Activated naive CD4-positive, alpha-beta T cell treated with anti-CD3 and anti-CD28 coated beads for 36 hours (primary cell): ENCODE data around the gene ANKRD44. TPM values are rescaled to one million over a fixed set of nuclear protein-coding genes. Genes with fewer than 3 reads are reported as not detected.

Source experiments
- CTCF ChIA-PET: fragments of 350-600 bp; sonication (Branson Sonifier 250); formaldehyde crosslinking; loops from one replicate; lab custom pipeline; 2021; ENCODE audit warnings: antibody characterized with exemption; lab: Charles Lee
- DNase-seq: peaks from one replicate; pipeline ENCODE4 v3.0.0-alpha.2; 2020
- H3K27ac Mint-ChIP-seq: one replicate; pipeline ENCODE4 v1.8.0; 2021; ENCODE audit warnings: mild to moderate bottlenecking, mixed read lengths
- H3K27me3 Mint-ChIP-seq: one replicate; pipeline ENCODE4 v1.8.0; 2021; ENCODE audit warnings: low read depth, mixed read lengths
- H3K36me3 Mint-ChIP-seq: one replicate; pipeline ENCODE4 v1.8.0; 2021; ENCODE audit warnings: low read depth, mixed read lengths
- H3K4me1 Mint-ChIP-seq: one replicate; pipeline ENCODE4 v1.8.0; 2021; ENCODE audit warnings: low read depth, mixed read lengths
- H3K4me3 Mint-ChIP-seq: one replicate; pipeline ENCODE4 v1.8.0; 2021; ENCODE audit warnings: mild to moderate bottlenecking, moderate library complexity, mixed read lengths
- H3K9me3 Mint-ChIP-seq: one replicate; pipeline ENCODE4 v1.8.0; 2021; ENCODE audit warnings: mixed read lengths
- intact Hi-C: fragments of 100-400 bp; cut with micrococcal nuclease; formaldehyde crosslinking; loops from one replicate; pipeline ENCODE4 v1.15.1; 2023
- total RNA-seq, 2 experiments: library from RNA; stranded (reverse); gene quantifications; one replicate each; pipeline ENCODE4 v1.2.3, GENCODE V29; 2021

The ANKRD44 gene
- total RNA-seq, 2 experiments from 2014 or later = 87.8 to 101 TPM

- H3K36me3 Mint-ChIP-seq = peaks cover 4% of the 10 kb centered on the region
- H3K4me3 Mint-ChIP-seq = peak overlapping the region; percentile 57
- CTCF ChIA-PET = interaction anchor here (0.5 to 7.0 kb wide), 13 partner anchors 14 to 151 kb away, joined by 3 to 34 read pairs (median 5); no protein-coding TSS in a partner anchor
- intact Hi-C loops = loop anchor here (1.0 to 10.0 kb wide), 7 partner anchors 20 to 1678 kb away; no protein-coding TSS in a partner anchor
- H3K4me1 Mint-ChIP-seq = peaks cover 99% of the 10 kb centered on the region
- H3K27me3 Mint-ChIP-seq = no peaks in the 10 kb centered on the region
- peak; percentile 38 for DNase-seq
- H3K9me3 Mint-ChIP-seq = no peaks in the 10 kb centered on the region
- peak overlapping the region; percentile 97 for H3K27ac Mint-ChIP-seq
Observed at GRCh38 chr2:197212344-197213262, 98.0 kb downstream of the ANKRD44 start.

GRCh38 chr2:197211881-197212342 lies 98.7 kb downstream of the ANKRD44 start:
- CTCF ChIA-PET = interaction anchor here (0.7 to 7.0 kb wide), 5 partner anchors 14 to 41 kb away, joined by 3 to 34 read pairs (median 3); no protein-coding TSS in a partner anchor
- intact Hi-C loops = loop anchor here (1.0 to 10.0 kb wide), 6 partner anchors 43 to 1677 kb away; no protein-coding TSS in a partner anchor
- Mint-ChIP-seq H3K4me3 (peak overlapping the region; percentile 57), H3K27ac (peak overlapping the region; percentile 97), H3K4me1 (peaks cover 99% of the 10 kb centered on the region), H3K27me3 (no peaks in the 10 kb centered on the region), H3K36me3 (peaks cover 6% of the 10 kb centered on the region), H3K9me3 (no peaks in the 10 kb centered on the region)
- DNase-seq = peak; percentile 70

GRCh38 chr2:197210430-197210829 lies 100.2 kb downstream of the ANKRD44 start:
- H3K4me3 Mint-ChIP-seq = peak overlapping the region; percentile 46
- DNase-seq = no peak
- CTCF ChIA-PET = interaction anchor here (0.5 to 7.0 kb wide), 4 partner anchors 12 to 170 kb away, joined by 4 to 34 read pairs (median 5); no protein-coding TSS in a partner anchor
- peaks cover 99% of the 10 kb centered on the region for H3K4me1 Mint-ChIP-seq
- no peaks in the 10 kb centered on the region for H3K27me3 Mint-ChIP-seq
- H3K9me3 Mint-ChIP-seq = no peaks in the 10 kb centered on the region
- H3K36me3 Mint-ChIP-seq = peaks cover 9% of the 10 kb centered on the region
- intact Hi-C loops = loop anchor here (5.0 to 10.0 kb wide), 4 partner anchors 946 to 1676 kb away; no protein-coding TSS in a partner anchor
- peak overlapping the region; percentile 97 for H3K27ac Mint-ChIP-seq

- no peaks in the 10 kb centered on the region for H3K27me3 Mint-ChIP-seq
- intact Hi-C loops = loop anchor here (1.0 to 10.0 kb wide), 9 partner anchors 11 to 1675 kb away; no protein-coding TSS in a partner anchor
- no peaks in the 10 kb centered on the region for H3K9me3 Mint-ChIP-seq
- H3K36me3 Mint-ChIP-seq = peaks cover 9% of the 10 kb centered on the region
- H3K27ac Mint-ChIP-seq = peak overlapping the region; percentile 97
- peaks cover 99% of the 10 kb centered on the region for H3K4me1 Mint-ChIP-seq
- CTCF ChIA-PET = interaction anchor here (1.1 to 7.0 kb wide), 6 partner anchors 12 to 98 kb away, joined by 3 to 34 read pairs (median 5); no protein-coding TSS in a partner anchor
- peak overlapping the region; percentile 46 for H3K4me3 Mint-ChIP-seq
- DNase-seq = peak; percentile 78
Observed at GRCh38 chr2:197209742-197210408, 100.7 kb downstream of the ANKRD44 start.

- H3K4me3 Mint-ChIP-seq = peak overlapping the region; percentile 46
- peaks cover 9% of the 10 kb centered on the region for H3K36me3 Mint-ChIP-seq
- H3K27ac Mint-ChIP-seq = peak overlapping the region; percentile 97
- no peak for DNase-seq
- H3K9me3 Mint-ChIP-seq = no peaks in the 10 kb centered on the region
- intact Hi-C loops = loop anchor here (1.0 to 10.0 kb wide), 5 partner anchors 10 to 796 kb away; no protein-coding TSS in a partner anchor
- no peaks in the 10 kb centered on the region for H3K27me3 Mint-ChIP-seq
- peaks cover 99% of the 10 kb centered on the region for H3K4me1 Mint-ChIP-seq
- CTCF ChIA-PET = interaction anchor here (0.6 to 7.0 kb wide), 10 partner anchors 11 to 99 kb away, joined by 3 to 34 read pairs (median 5); no protein-coding TSS in a partner anchor
Observed at GRCh38 chr2:197209246-197209645, 101.3 kb downstream of the ANKRD44 start.

- peak overlapping the region; percentile 97 for H3K27ac Mint-ChIP-seq
- peaks cover 95% of the 10 kb centered on the region for H3K4me1 Mint-ChIP-seq
- CTCF ChIA-PET = interaction anchor here (0.6 to 7.0 kb wide), 8 partner anchors 11 to 99 kb away, joined by 3 to 34 read pairs (median 5); no protein-coding TSS in a partner anchor
- H3K36me3 Mint-ChIP-seq = peaks cover 9% of the 10 kb centered on the region
- H3K27me3 Mint-ChIP-seq = no peaks in the 10 kb centered on the region
- H3K9me3 Mint-ChIP-seq = no peaks in the 10 kb centered on the region
- H3K4me3 Mint-ChIP-seq = peak overlapping the region; percentile 46
- intact Hi-C loops = loop anchor here (1.0 to 10.0 kb wide), 5 partner anchors 10 to 796 kb away; no protein-coding TSS in a partner anchor
- DNase-seq = no peak
Observed at GRCh38 chr2:197208841-197209240, 101.7 kb downstream of the ANKRD44 start.

- peaks cover 12% of the 10 kb centered on the region for H3K36me3 Mint-ChIP-seq
- H3K4me3 Mint-ChIP-seq = peak overlapping the region; percentile 72
- CTCF ChIA-PET = interaction anchor here (1.0 to 7.0 kb wide), 9 partner anchors 10 to 104 kb away, joined by 3 to 34 read pairs (median 4); no protein-coding TSS in a partner anchor
- no peaks in the 10 kb centered on the region for H3K27me3 Mint-ChIP-seq
- peak overlapping the region; percentile 97 for H3K27ac Mint-ChIP-seq
- intact Hi-C loops = loop anchor here (10.0 kb wide), 1 partner anchor 797 kb away; no protein-coding TSS in a partner anchor
- peak; percentile 51 for DNase-seq
- peaks cover 94% of the 10 kb centered on the region for H3K4me1 Mint-ChIP-seq
- no peaks in the 10 kb centered on the region for H3K9me3 Mint-ChIP-seq
Observed at GRCh38 chr2:197208024-197208423, 102.6 kb downstream of the ANKRD44 start.

- peaks cover 14% of the 10 kb centered on the region for H3K36me3 Mint-ChIP-seq
- intact Hi-C loops = loop anchor here (10.0 kb wide), 1 partner anchor 797 kb away; no protein-coding TSS in a partner anchor
Observed at GRCh38 chr2:197207598-197207997, 103.0 kb downstream of the ANKRD44 start.

GRCh38 chr2:197207106-197207505 lies 103.5 kb downstream of the ANKRD44 start:
- Mint-ChIP-seq H3K4me3 (peak overlapping the region; percentile 72), H3K27me3 (no peaks in the 10 kb centered on the region), H3K36me3 (peaks cover 16% of the 10 kb centered on the region), H3K27ac (peak overlapping the region; percentile 97), H3K9me3 (peaks cover 2% of the 10 kb centered on the region), H3K4me1 (peaks cover 93% of the 10 kb centered on the region)
- intact Hi-C loops = loop anchor here (10.0 kb wide), 1 partner anchor 798 kb away; no protein-coding TSS in a partner anchor
- CTCF ChIA-PET = interaction anchor here (1.1 to 7.0 kb wide), 7 partner anchors 9 to 105 kb away, joined by 3 to 34 read pairs (median 4); no protein-coding TSS in a partner anchor
- no peak for DNase-seq

More at GRCh38 chr2:197207598-197207997, 103.0 kb downstream of the ANKRD44 start:
- Mint-ChIP-seq H3K4me1 (peaks cover 94% of the 10 kb centered on the region), H3K4me3 (peak overlapping the region; percentile 72), H3K9me3 (no peaks in the 10 kb centered on the region), H3K27me3 (no peaks in the 10 kb centered on the region), H3K27ac (peak overlapping the region; percentile 97)
- DNase-seq = no peak
- CTCF ChIA-PET = interaction anchor here (1.1 to 7.0 kb wide), 7 partner anchors 9 to 104 kb away, joined by 3 to 34 read pairs (median 4); no protein-coding TSS in a partner anchor

GRCh38 chr2:197205585-197206215 lies 104.9 kb downstream of the ANKRD44 start:
- peaks cover 2% of the 10 kb centered on the region for H3K9me3 Mint-ChIP-seq
- peak overlapping the region; percentile 69 for H3K4me3 Mint-ChIP-seq
- peak overlapping the region; percentile 97 for H3K27ac Mint-ChIP-seq
- peaks cover 18% of the 10 kb centered on the region for H3K36me3 Mint-ChIP-seq
- peaks cover 92% of the 10 kb centered on the region for H3K4me1 Mint-ChIP-seq
- CTCF ChIA-PET = interaction anchor here (0.8 to 7.0 kb wide), 11 partner anchors 8 to 103 kb away, joined by 3 to 34 read pairs (median 4); no protein-coding TSS in a partner anchor
- no peaks in the 10 kb centered on the region for H3K27me3 Mint-ChIP-seq
- intact Hi-C loops = loop anchor here (1.0 to 10.0 kb wide), 5 partner anchors 7 to 799 kb away; partner anchors contain the start of gene SF3B1
- peak; percentile 86 for DNase-seq
